Stimulated activated CD8-positive, alpha-beta memory T cell treated with anti-CD3 and anti-CD28 coated beads, Interleukin-12 subunit alpha, Interleukin-12 subunit beta, amount 100 ng/mL, for 1 hour (primary cell): ENCODE results near the gene SULT1A1.
"Not testable (repeated sequence)": the region's sequence is repeated elsewhere in the genome, so short reads cannot be mapped to it uniquely, and the experiment has no call there.

Experiments used
- DNase-seq: peaks from one replicate; pipeline ENCODE4 v3.0.0-alpha.2; 2020; ENCODE audit warnings: low read depth

The SULT1A1 gene

GRCh38 chr16:28591355-28591754 lies 18.5 kb downstream of the SULT1A1 start:
- no peak for DNase-seq

- no peak for DNase-seq
These were observed 19.2 kb downstream of the SULT1A1 start for GRCh38 chr16:28590384-28591340.

GRCh38 chr16:28589930-28590329 lies 19.9 kb downstream of the SULT1A1 start:
- DNase-seq, result no peak

GRCh38 chr16:28589069-28589468 lies 20.8 kb downstream of the SULT1A1 start:
- no peak for DNase-seq

GRCh38 chr16:28587386-28587785 lies 22.5 kb downstream of the SULT1A1 start:
- no peak for DNase-seq

GRCh38 chr16:28586466-28586865 lies 23.4 kb downstream of the SULT1A1 start:
- no peak for DNase-seq

DNA sequence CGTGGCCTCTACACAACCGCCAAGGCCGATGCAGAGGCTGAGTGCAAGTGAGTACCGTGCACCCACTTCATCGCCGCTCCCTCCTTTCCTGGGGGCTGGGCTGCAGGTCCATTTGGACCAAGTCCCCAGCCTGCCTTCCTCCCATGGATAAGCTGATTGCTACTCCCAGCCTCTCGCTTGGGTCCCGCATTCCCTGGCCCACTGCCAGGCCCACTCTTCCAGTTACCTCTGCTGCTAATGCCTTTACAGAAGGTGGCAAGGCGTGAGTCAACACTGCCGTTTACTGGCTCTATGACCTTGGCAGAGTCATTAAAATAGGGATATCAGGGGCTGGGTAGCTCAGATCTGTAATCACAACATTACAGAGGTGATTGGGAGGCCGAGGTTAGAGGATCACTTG lies 24.2 kb downstream of the SULT1A1 start:
- no peak for DNase-seq

GRCh38 chr16:28580726-28581315 lies 29.0 kb downstream of the SULT1A1 start:
- DNase-seq, result no peak

GRCh38 chr16:28575446-28576109 lies 34.3 kb downstream of the SULT1A1 start:
- no peak for DNase-seq

DNA sequence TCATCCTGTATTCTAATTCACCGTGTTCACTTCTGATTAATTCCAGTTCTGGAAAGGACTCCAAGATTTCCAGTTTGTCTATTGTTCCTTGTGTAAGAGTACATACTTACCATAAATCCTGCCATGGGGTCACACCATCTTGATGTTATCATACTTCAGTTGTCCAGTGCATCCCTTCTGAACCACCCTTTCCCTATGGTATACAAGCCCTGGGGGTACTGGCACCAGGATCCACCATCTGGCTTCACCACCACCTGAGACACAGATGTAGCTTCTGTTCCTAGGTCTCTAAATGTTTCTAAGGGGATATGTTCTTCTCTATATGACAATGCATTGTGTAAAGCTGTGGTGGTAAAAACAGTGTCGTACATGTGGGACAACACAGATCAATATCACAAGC lies 34.9 kb downstream of the SULT1A1 start:
- no peak for DNase-seq

DNA sequence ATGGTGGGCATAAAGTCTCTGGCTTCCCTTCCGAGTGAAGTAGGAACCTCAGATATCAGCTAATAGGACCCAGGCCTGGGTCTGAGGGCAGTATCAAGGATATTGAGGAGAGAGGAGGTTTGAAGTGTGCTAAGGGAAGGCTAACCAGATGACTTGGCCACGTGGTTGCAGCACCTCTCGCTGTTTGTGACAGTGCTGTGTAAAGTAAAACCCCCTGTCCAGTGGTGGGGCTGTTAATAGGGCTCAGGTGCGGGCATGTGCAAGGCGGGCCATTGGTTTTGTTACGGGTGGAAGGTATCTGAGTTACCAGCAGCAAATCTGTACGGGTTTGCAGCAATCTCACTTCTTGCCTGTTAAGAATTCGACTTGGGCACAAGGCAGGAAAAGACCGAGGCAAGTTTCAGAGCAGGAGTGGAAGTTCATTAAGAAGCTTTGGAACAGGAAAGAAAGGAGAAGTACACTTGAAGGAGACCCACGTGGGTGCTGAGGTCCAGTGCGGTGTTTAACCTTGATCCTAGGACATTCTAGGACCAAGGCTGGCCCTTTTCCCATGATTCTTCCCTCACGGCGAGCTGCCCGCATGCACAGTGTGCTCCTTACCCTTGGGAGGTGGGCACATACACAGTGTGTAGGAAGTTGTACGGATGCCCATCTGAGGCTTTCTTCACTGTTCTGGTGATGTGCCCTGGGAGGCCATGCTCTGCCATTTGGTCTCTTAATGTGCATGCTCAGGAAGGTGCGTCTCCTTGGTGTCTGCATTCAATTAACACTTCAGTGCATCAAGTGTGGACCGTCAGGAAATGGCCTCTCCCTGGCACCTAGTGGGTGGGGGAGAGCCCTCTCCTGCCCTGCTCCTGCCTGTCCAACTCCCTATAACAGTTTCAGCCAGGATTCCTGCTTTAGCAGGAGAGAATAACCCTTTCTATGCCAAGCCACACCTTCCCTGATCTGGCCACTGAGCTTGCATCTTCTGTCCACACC lies 35.8 kb downstream of the SULT1A1 start:
- no peak for DNase-seq

DNA sequence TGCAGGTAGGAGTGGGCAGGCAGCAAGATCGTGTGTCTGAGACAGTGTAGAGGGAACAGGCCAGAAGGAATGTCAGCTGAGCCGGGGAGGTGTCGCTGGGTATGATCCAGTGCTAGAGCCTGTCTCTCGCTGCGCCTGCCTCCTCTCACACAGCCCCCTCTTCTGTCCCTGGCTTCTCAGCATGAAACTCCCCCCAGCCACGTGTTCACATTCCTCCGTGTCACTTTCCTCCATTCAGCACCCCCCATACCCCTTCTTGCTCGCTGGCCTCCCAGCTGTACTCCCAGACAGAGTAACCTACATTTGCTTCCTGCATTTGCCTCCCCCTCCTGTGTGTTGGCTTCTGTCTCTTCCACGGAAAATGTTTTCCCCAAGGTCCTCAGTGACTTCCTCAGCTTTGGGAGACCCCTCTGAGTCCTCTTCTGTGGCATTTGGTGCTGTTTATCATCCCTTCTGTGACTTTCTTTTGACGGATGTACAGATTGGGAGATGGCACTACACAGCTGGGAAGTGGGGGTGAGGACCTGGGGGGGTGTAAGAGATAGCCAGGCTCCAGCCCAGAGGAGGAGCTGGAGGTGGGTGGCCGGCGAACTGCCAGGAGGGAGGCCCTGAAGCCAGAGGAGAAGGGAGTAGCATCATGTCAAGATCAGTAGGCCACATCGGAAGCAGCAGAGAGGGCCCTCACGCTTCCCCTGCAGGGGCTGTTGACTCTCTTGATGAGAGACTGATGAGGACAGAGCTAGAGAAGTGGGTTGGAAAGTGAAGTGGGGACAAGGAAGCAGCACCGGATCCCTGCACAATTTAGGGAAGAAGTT lies 36.9 kb downstream of the SULT1A1 start:
- DNase-seq, result no peak

GRCh38 chr16:28569968-28570752 lies 39.7 kb downstream of the SULT1A1 start:
- no peak for DNase-seq

- no peak for DNase-seq
These were observed 40.8 kb downstream of the SULT1A1 start for GRCh38 chr16:28569021-28569420.

DNA sequence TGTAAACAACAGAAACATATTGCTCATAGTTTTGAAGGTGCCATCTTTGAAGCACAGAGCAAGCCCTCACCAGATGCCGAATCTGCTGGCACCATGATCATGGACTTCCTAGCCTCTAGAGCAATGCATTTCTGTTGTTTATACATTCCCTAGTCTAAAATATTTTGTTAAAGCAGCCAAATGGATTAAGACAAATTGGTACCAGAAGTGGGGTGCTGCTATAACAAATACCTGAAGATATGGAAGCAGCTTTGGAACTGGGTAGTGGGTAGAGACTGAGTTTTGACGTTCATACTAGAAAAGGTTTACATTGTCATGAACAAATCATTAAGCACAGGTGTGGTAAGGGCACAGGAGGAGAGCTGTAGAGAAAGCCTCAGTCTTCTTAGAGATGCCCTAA lies 42.6 kb downstream of the SULT1A1 start:
- DNase-seq, result no peak

GRCh38 chr16:28566233-28566925 lies 43.5 kb downstream of the SULT1A1 start:
- not testable (repeated sequence) for DNase-seq

- DNase-seq, result no peak
These were observed 46.6 kb downstream of the SULT1A1 start for GRCh38 chr16:28563218-28563617.

DNA sequence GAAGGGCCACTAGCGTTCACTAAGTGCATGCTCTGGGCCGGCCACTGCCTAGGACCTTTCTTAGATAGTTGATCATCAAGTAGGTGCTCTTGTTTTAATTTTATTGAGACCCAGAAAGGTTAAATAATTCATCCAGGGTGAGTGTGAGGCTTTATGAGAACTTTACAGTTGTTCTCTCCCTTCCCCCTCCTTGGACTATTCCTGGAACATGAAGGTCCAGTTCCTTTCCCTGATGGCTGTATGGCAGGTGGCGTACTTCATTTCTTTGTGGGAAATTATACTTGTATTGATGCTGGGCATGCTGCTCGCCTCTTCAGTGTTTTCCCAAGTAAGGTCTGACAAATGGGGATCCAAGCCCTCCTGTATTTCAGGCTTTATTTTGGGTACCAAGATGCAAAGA lies 47.6 kb downstream of the SULT1A1 start:
- DNase-seq, result no peak

GRCh38 chr16:28561557-28562187 lies 48.2 kb downstream of the SULT1A1 start:
- no peak for DNase-seq
